HG03354 (cell line): ENCODE measurements around the gene STIM2.
A peak's percentile ranks its signal among the peaks of the same experiment; 100 is the strongest.

Experiments used
- ATAC-seq: cut with Tn5 transposase; IDR thresholded peaks from one replicate; pipeline ENCODE4 v1.9.1; 2021; ENCODE audit warnings: mild to moderate bottlenecking; ENCODE audit not compliant: unreplicated experiment, poor library complexity, severe bottlenecking

STIM2 gene

DNA sequence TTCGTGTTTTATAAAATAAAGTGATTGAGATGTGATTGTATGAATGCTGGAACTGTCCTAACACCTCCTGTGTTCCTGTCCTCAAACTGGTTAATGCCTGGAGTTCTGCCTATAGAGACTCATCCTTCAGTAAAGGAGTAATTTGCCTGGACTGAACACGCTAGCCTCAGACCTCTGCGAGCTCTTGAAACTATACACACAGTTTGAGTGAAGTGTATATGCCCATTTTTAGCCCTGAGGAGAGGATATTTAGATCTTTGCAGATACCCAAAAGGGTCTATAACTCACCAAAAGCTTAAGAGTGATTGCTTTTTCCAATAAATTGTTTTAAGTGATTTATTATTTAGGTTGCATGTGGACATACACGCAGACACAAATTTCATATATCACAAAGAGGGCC is 29.9 kb upstream of the STIM2 start:
- ATAC-seq: no peak

DNA sequence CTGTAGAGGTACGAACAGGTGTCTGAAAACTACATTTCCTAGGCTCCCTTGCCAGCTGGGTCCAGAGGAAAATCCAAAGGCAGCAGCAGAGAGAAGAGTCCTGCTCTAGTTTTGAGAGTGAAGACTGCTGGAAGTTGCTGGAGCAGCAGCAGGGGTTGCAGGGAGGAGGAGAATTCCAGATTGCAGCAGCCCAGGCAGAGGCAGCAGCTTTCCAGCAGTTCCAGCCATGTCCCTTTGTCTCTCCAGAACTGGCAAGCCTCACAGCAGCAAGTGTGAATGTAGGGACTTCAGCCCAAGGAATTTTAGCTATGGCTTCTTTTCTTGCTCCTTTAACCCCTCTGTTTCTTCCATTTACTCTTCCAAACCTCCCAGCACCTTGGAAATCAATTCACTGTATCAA is 24.1 kb upstream of the STIM2 start:
- ATAC-seq: no peak

DNA sequence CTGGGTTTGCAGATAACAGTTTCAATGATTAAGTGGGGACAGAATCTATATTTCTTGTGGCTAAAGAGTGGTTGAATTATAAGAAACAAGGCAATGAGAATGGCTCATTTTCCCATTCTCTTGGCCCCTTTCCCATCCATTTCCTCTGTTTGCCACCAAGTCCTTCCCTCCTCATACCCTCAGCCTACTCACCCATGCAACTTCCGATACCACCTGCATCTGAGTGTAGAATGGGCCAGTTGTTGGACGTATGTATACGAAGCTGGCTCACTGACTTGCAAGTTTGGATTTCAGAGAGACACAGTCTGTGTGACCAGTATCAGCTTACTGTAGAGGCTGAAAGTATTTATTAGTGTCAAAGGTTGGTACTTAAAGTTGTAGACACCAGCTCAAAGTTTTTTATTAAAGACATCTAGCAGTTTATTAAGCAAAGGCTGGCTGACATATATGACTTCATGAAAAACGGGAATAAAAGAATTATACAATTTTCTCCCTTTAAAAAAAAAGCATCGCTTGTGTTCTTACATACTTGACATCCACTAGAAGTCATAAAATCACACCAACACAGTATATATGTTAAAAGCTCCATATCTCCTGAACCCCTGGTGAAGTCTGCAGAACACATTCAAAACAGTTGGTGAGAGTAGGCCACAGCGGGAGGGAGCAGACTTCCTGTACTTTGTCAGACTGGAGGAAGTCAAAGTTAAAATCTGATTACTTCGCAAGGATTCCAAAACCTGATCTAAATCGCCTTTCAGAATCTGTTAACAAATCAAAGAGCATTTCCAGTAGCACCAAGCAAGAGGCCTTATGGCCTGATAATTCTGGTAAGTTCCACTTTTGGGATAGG is 22.4 kb upstream of the STIM2 start:
- ATAC-seq: no peak

DNA sequence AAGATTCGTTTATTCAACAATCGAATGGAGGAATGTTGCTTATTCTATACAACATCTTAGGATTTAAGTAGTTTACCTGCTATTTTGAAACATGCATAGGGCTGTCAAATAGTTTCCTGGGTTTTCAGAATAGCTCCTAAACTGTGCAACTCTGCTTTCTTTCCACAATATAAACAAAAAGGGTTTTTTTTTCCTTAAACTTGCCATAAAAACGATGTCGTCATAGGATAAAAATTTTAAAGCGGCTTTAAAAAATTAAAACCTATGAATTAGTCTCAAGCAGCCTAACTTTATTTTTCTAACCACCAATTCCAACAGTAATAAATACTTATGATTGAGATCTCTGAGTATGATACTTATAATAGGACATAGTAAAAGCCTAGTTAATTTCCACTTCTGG is 21.6 kb upstream of the STIM2 start:
- no peak for ATAC-seq

DNA sequence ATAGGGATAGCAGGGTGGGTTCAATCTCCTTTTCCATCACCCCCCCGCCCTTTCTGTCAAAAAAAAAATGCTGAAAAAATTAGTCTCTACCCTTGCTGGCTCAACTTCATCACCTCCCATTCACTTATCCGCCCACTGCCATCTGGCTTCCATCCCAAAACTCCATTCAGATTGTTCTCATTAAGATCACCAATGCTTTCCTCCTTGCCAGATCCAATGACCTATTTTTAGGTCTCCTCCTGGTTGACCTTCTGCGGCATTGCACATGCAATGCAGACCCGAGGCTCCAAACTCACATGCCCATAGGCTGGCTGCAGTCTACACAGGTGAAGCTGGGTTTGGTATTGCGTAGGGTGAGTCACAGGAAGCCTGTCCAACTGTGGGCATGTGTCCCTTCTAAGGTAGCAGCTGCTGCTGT is 21.1 kb upstream of the STIM2 start:
- ATAC-seq: no peak

DNA sequence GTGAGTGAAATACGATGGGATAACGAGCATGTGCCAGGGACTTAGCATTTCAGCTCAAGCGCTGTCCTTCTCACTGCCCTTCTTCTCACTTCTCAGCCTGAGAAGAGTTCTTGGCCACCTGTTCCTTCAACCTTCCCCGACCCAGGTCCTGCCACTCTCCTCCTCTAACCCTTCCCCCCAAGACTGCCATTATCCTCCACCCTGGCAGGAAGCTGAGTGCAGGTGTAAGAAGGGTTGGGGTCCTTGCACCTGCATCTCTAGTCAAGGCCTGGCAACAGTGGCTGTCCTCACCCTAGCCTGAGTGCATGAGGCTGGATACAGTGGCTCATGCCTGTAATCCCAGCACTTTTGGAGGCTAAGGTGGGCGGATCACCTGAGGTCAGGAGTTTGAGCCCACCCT is 19.9 kb upstream of the STIM2 start:
- no peak for ATAC-seq

DNA sequence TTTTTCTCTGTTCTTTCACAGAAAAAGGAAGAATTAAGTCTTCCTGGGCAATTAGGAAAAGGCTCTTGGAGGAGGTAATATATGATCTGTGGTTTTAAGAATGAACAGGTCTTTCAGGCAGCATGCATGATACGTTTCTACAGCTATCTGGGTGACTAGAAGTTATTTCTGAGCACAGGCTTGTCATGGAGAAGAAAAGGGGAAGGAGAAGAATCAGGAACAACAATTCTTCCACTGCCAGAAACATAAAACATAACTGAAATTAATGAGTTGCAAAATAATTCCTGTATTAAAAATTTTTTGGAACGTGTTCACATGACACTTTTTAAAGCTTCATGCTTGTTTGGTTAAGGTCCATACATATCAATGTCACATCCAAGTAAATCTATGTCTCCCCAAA is 17.7 kb upstream of the STIM2 start:
- ATAC-seq: no peak

DNA sequence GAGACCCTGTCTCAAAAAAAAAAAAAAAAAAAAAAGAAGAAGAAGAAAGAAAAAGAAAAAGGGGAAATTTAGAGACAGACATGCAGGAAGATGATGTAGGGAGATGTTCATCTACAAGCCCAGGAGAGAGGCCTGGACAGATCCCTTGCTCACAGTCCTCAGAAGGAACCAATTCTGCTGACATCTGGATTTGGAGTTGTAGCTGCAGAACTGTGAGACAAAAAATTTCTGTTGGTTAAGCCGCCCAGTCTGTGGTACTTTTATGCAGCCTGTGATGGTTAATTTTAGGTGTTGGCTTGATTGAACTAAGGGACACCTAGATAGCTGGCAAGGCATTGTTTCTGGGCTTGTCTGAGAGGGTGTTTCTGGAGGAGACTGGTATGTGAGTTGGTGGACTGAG is 10.1 kb upstream of the STIM2 start:
- no peak for ATAC-seq

DNA sequence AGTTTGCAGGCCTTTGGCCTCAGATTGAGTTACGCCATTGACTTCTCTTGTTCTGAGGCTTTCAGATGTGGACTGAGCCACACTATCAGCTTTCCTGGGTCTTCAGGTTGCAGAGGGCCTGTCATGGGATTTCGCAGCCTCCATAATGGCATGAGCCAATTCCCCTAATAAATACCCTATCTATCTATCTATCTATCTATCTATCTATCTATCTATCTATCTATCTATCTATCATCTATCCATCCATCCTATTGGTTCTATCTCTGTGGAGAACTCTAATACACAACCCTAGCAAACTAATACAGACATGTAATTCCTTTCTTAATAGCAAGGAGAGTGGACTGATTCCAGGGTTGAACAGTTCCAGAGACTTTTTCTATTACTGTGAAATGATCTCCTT is 9.5 kb upstream of the STIM2 start:
- no peak for ATAC-seq

DNA sequence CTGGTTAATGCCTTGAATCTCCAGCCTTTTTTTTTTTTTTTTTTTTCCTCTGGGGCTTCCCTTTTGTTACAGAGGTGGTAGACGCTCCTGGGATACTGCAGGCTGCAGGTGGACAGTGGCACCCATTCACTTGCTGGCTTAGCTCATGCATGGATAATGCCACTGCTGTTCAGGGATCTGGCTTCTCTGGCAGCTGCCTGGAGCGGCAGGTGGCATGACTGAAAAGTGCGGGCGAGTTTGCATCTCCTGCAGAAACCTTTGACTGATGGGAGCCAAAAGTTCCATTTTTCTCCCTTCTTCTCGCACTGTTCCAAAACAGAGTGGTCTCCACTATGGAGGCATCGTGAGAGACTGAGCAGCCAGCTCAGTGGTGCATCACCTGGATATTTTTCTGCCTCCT is 5.9 kb upstream of the STIM2 start:
- no peak for ATAC-seq

DNA sequence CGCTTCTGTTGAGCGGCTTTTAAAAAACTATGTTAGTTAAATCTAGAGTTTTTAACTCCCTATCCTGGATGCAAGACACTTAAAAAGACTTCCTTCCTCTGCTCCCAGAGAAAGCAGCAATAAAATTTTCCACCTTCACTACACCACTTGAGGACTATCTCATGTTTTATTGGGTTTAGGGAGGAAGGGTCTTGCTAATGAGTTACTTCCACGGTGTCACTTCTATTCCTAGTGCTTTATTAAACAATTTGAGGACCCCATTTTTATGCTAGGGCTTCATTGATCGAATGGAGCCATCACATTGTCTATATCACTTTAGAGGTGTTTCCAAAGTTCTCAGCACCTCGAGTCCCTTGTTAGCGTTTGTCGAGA is 3.7 kb upstream of the STIM2 start:
- no peak for ATAC-seq

DNA sequence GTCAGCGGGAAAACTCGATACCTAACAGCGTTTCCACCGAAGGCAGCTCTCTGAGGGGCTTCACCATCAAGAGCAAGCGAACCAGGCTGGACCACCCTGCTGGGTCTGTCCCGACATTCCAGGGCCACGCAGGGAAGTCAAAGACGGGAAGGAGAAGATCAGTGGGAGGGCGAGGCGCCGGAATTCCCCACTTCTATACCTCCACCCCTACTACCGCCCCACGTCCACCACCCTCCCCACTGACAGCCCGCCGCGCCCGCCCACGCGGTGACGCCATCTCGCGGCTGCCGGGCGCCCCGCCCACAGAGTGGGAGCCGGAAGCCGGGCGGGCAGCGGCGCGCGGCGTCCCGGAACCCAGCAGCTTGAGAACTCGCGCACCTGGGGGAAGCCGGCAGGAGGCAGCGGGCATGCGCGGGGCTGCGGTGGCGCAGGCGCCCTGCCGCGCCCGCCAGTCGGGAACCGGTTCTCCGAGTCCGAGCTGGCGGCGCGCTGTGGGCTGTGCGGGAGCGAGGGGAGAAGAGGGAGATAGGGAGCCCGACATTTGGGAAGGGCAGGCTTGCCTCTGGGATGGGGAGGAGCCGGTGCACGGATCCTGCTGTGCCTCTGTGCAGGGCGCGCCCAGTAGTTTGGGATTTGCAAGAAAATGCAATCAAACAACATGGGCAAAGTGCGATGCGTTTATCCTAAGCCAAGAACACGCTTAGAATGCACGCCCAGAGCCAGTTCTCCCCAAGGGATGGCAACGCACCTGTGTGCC is 3.2 kb upstream of the STIM2 start:
- ATAC-seq: peak; percentile 53

DNA sequence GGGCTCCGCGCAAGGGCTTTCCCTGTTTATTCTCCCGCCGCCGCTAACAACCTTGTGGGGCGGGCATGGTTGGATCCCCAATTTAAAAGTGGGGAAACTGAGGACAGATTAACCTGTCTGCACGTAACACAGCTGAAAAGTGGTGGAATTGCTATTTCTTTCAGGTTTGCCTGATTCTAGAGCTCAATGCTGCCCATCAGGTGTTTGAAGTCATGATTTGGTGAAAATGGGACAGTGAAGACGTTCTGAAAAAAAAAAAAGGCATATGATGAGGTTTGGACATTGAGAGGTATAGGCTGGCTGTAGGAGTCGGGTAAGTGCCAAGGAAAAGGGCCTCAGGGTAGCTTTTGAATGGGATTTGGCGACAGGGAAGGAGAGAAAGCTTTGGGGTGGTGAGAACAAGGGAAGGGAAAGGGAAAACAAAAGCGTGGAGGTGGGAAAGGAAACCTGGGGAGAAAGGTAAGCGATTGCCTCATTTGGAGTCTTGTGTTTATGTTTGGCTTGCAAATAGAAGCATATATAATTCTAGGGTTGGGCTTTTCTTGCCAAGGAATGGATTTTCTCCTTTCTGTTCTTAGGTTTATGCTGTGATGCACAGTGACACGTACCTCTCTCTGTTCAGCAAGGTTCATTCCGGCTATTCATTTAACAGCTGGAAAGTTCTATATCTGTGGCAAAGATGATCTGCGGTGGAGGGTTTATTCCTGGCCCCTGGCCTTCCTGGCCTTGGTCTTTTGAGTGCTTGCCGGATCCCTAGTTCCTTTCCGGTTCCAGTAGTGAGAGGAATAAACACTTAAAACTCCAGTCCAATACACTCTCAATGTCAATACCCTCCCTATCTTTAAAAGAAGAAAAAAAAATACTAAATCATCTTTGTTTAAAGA is 2.4 kb upstream of the STIM2 start:
- ATAC-seq: no peak

DNA sequence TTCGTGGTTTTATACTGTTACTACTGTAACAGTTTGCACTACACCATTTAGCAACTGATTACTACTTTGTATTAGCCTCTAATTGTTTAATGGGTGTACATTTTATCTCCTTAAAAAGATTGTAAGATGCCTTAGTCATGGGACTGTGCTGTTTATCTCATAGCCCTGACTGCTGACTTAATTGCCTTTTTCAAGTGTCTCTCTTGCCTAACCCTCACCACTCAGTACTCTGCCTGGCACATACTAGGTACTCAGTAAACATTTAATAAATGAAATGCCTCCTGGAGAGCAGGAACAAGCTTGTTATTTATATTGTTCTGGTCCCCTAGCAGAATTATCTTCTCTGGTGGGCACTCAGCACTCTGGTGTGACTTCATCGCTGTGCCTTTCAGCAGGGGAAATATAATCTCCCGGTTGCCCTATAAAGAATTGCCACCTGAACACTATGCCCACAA is 1.7 kb upstream of the STIM2 start:
- ATAC-seq: no peak

DNA sequence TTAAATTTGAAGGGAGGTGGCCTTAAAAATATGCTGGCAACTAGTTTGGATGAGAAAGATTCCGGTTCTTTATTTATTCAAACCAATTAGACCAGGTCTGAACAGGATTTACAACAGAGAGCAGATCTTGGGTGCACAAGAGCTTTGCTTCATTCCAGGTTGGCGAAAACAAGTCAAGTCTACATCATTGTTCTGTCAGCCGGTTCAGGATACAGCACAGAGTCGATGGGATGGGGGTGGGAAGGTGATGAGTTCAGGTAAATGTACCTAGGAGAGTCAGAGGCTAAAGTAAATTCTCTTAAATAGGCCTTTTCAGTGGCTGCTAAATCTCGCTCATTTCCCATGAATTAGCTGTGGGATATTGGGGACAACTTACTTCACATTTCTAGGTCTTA is 882 bp upstream of the STIM2 start:
- ATAC-seq: no peak

DNA sequence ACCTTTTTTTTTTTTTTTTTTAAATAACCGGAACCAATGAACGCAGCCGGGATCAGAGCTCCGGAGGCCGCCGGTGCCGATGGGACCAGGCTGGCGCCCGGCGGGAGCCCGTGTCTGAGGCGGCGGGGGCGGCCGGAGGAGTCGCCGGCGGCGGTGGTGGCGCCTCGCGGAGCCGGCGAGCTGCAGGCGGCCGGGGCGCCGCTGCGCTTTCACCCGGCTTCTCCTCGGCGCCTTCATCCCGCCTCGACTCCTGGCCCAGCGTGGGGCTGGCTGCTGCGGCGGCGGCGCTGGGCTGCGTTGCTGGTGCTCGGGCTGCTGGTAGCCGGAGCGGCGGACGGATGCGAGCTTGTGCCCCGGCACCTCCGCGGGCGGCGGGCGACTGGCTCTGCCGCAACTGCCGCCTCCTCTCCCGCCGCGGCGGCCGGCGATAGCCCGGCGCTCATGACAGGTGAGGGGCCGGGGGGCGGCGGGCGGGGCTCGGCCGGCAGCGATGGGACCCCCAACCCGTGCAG is 337 bp downstream of the STIM2 start:
- ATAC-seq: peak; percentile 33

DNA sequence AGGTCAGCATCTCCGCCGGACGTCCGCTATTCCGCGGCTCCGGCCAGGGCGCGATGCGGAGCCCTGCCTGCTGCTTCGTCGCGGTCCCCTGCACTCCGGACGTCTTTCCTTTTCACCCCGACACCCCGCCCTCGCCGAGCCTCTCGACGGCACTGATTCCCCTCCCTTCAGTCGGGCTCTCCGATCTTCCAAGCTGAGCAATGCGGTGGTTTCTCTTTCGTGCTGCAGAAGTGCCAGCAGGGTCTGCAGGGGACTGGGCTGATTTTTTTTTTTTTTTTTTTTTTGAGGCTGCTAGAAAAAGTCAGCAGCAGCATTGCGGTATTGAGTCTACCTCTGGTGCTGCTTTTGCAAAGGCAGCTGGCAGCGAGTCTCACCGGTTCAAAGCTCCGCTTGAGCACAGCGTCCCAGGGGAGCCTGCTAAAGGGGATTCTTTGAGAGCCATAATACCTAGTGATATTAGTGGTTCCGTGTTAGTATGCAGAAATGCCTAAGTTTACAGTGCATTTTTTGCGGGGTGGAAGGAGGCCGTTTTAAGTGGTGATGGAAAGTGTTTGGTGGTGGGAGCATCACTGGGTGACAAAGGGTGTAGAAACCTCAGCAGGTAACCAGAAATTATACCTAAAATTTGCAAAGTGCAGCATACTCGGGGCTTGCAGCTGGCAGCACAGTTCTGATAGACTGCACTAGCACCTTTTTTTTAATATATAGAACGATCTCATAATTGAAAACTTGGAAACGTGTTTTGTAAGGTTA is 969 bp downstream of the STIM2 start:
- peak; percentile 48 for ATAC-seq

DNA sequence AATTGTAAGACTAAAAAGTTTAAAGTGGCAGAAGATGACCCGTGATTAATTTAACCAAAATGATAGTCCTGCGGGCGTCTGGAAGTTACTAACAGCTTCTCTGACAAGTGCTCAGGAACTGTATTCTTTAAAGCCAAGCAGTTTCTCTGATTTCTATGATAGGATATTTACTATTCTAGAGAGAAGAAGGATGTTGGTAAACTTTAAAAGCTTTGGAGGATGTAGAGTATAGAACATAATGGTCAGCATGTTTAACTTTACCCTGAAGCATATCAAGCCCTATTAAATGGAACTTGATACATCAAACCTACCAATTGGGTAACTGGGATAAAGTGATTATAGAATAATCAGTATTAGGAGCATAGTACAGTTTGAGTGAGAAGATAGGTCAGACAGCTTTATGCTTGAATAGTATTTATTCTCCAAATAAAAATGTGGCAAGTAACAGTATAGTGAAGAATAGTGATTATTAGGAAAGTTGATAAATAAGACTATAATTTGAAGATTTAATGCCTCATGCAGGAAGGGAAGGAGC is 1.8 kb downstream of the STIM2 start:
- no peak for ATAC-seq

DNA sequence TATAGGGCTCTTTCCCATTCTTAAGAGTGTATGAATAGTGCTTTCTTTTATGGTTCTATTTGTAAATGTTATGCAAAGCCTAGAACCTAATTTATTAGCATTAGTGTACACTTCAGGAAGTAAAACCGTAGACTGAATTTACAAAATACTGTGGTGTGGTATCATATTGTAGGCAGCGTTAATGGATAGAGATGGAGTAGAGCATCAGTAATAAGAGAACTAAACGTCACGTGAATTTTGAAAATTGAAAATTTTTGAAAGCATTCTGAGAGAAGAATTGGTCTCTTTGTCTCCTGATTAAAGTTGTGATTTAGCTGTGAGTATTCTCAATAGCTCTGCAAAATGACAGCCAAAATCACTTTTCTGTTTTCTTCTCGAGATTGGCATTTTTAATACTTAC is 2.9 kb downstream of the STIM2 start:
- no peak for ATAC-seq
